WERI-Rb-1 (cell line): ENCODE measurements around the gene SEMA3F.

ENCODE experiments used
- DNase-seq: peaks from one replicate; pipeline ENCODE4 v3.0.0-alpha.2; 2020
- H3K27ac ChIP-seq: fragments of 250-450 bp; sonication (Bioruptor Pico); 2 replicates; pipeline ENCODE4 v1.5.1; 2020; ENCODE audit warnings: mild to moderate bottlenecking, moderate library complexity
- H3K27me3 ChIP-seq: fragments of 250-450 bp; sonication (Bioruptor Pico); 2 replicates; pipeline ENCODE4 v1.5.1; 2021; ENCODE audit warnings: mild to moderate bottlenecking, low read depth, moderate library complexity; ENCODE audit not compliant: insufficient read depth, severe bottlenecking
- H3K36me3 ChIP-seq: fragments of 250-450 bp; sonication (Bioruptor Pico); 2 replicates; pipeline ENCODE4 v1.5.1; 2020; ENCODE audit warnings: mild to moderate bottlenecking, moderate library complexity
- H3K4me3 ChIP-seq: 2 replicates; pipeline ENCODE4 v1.5.1; 2011; ENCODE audit warnings: low read depth, mild to moderate bottlenecking, control low read depth, low read length
- H3K9me3 ChIP-seq: fragments of 250-450 bp; sonication (Bioruptor Pico); 2 replicates; pipeline ENCODE4 v1.5.1; 2021; ENCODE audit warnings: mild to moderate bottlenecking, moderate library complexity; ENCODE audit not compliant: severe bottlenecking
- CTCF ChIP-seq: IDR thresholded peaks from 2 replicates; pipeline ENCODE4 v1.5.1; 2011; ENCODE audit warnings: low read depth, mild to moderate bottlenecking, control low read depth, inconsistent platforms, low read length

SEMA3F gene

GRCh38 chr3:50139718-50140423 is 15.3 kb upstream of the SEMA3F start:
- Histone ChIP-seq H3K36me3 (peaks cover 11% of the 10 kb centered on the region), H3K27me3 (no peaks in the 10 kb centered on the region), H3K27ac (peak overlapping the region; percentile 98), H3K4me3 (peak overlapping the region; percentile 61), H3K9me3 (no peaks in the 10 kb centered on the region)
- DNase-seq = no peak
- no peak for TF ChIP-seq CTCF

GRCh38 chr3:50140990-50141389 is 14.1 kb upstream of the SEMA3F start:
- H3K9me3 ChIP-seq = no peaks in the 10 kb centered on the region
- H3K27ac ChIP-seq = peak overlapping the region; percentile 98
- peaks cover 11% of the 10 kb centered on the region for H3K36me3 ChIP-seq
- TF ChIP-seq CTCF = no peak
- H3K27me3 ChIP-seq = no peaks in the 10 kb centered on the region
- DNase-seq = no peak
- H3K4me3 ChIP-seq = no peak overlapping the region

GRCh38 chr3:50146316-50146901 is 8.7 kb upstream of the SEMA3F start:
- Histone ChIP-seq H3K27me3 (no peaks in the 10 kb centered on the region), H3K4me3 (no peak overlapping the region), H3K36me3 (peaks cover 4% of the 10 kb centered on the region), H3K27ac (peak overlapping the region; percentile 92), H3K9me3 (no peaks in the 10 kb centered on the region)
- peak; percentile 92 for DNase-seq
- peak; percentile 71 for TF ChIP-seq CTCF

GRCh38 chr3:50147016-50147415 is 8.1 kb upstream of the SEMA3F start:
- Histone ChIP-seq H3K4me3 (no peak overlapping the region), H3K27ac (peak overlapping the region; percentile 92), H3K27me3 (no peaks in the 10 kb centered on the region), H3K36me3 (peaks cover 4% of the 10 kb centered on the region), H3K9me3 (no peaks in the 10 kb centered on the region)
- TF ChIP-seq CTCF = no peak
- DNase-seq = no peak

- no peaks in the 10 kb centered on the region for H3K9me3 ChIP-seq
- no peak overlapping the region for H3K4me3 ChIP-seq
- TF ChIP-seq CTCF = no peak
- DNase-seq = no peak
- peaks cover 3% of the 10 kb centered on the region for H3K36me3 ChIP-seq
- H3K27ac ChIP-seq = peak overlapping the region; percentile 92
- H3K27me3 ChIP-seq = no peaks in the 10 kb centered on the region
These were observed 7.7 kb upstream of the SEMA3F start for GRCh38 chr3:50147447-50147846.

GRCh38 chr3:50147861-50148260 is 7.3 kb upstream of the SEMA3F start:
- no peak for DNase-seq
- Histone ChIP-seq H3K27ac (peak overlapping the region; percentile 92), H3K4me3 (no peak overlapping the region), H3K9me3 (no peaks in the 10 kb centered on the region), H3K36me3 (no peaks in the 10 kb centered on the region), H3K27me3 (no peaks in the 10 kb centered on the region)
- TF ChIP-seq CTCF = no peak
